ENCODE results near the gene PFKFB3.
A peak's percentile ranks its signal among the peaks of the same experiment; 100 is the strongest.

The PFKFB3 gene

DNA sequence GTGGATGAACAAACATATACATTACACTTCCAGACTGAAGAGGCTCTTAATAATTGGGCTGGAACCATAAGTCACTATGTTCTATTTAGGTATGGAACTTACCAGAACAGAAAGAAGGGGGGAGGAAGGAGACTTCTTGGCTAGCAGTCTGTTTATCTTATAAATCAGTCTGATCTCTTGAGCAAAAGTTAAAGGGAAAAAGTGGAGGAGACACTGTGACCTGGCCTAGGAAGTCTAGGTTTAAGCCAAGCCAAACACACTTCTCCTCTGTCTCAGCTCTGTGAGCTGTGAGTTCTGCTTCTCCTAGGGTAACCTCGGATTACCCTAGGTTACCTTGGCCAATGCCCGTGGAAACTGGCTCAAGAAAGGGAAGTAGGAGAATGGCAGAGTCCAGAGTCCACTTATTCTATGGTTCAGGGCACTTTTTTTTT lies 95.2 kb downstream of the PFKFB3 start:
- no peak for DNase-seq (ENCODE audit: insufficient read length, low spot score)
- FAIRE-seq, result no peak

DNA sequence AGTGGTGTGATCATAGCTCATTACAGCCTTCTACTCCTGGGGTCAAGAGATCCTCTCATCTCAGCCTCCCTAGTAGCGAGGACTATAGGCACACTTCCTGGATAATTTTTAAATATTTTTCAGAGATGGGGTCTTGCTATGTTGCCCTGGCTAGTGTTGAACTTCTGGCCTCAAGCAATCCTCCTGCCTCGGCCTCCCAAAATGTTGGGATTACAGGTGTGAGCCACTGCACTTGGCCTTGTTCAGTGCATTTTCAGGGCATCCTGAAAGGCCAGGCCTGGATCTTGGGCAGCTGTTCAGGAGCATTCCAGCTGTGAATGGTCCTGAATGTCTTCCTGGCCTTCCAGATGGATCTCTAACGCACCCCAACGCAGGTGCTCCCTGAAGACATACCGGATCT lies 95.7 kb downstream of the PFKFB3 start:
- DNase-seq (ENCODE audit: insufficient read length, low spot score), result no peak
- no peak for FAIRE-seq

DNA sequence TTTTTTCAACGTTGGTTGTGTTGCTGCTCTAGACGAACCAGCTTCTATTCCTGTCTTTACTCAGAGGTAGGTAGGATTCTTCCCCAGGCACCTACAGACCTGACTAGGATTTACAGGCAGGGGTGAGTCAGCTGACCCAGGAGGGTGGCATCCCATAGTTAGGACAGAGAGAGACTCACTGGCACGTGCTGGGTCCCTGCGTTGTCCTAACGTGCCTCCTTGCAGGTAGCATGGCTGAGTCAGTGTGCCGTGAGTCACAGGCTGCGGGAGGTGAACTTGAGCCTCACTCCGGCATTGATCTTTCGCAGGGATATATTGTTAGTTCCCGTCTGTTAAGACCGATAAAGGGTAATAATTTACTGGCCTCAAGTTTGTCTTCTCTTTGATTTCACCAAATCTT lies 96.5 kb downstream of the PFKFB3 start:
- FAIRE-seq, result peak; percentile 64

DNA sequence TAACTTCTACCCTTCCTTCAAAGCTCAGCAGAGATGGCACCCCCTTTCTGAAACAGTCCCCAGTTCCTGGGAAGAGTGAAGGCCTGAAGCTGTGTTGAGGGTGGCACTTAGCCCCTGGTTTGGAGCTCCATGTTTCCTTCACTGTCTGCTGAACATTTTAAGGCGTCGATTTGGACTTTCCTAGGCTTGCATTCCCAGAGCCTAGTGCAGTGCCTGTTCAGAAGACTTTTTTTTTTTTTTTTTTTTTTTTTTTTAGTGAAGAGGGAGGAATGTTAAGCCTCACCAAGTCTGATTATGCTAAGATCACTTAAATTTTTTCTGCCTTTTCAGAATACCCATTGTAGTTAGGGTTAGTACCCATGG lies 97.0 kb downstream of the PFKFB3 start:
- FAIRE-seq, result no peak
- DNase-seq (ENCODE audit: insufficient read length, low spot score), result no peak

More for the DNA sequence above, 96.5 kb downstream of the PFKFB3 start:
- DNase-seq (ENCODE audit: insufficient read length, low spot score), result no peak

DNA sequence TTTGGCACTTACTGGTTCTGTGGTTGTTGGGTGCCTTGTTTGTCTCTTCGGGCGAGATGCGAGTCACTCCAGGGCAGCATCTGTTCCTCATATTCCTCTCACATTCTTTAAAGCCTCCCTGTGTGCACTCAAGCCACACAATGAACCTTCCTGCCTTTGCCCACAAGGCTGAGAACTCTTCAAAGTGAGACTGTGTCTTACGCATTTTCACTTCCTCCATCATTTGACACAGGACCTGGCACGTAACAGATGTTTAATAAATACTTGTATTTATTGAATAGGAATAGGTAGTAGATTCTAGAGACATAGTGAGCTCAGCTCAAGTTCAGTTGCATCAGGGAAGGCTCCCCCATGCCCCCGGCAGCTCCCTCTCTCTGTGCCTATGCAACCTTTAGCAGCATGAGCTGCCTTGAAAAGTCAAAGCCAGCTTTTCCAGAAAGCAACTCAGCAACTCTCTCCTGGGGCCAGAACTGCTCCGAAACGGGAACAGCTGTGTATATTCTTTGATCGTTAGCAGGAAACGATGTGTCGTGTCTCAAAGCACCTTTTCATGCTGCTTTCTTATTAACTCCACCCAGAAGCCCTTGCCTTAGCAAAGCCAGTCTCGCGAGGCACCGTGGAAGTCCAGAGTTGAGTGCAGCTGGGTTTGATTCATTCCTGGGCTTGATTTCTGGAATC lies 97.5 kb downstream of the PFKFB3 start:
- FAIRE-seq (peak; percentile 99), DNase-seq (ENCODE audit: insufficient read length, low spot score) (peak; percentile 51)

DNA sequence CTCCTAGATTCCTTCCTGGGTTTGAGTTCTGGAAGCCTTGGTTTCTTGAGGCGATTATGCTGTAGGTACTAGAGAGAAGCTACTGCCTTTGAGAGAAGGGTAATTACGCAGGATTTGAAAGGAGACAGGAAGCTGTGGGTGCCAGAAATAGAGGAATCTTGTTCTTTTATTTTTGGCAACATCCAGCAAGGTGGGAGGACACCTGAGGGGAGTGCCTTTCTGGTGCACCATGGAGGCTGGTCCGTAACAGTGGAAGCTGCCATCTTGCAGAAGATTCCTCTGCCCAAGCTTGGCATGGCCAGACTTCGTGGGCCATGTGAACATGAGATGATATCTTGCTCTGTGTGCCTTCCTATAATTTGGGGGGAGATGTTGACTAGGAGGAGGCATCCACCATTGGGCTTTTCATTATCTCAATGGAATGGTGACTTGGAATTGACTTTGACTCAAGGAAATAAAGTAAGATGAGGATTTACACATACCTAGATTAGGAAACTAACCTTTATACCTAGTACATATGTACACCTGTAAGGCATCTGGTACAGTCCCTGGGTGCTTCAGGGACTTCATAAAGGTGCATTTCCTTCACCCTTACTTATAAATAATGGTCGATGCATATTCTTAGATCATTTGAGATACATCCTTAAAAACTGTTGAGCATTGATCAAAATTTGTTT lies 98.2 kb downstream of the PFKFB3 start:
- FAIRE-seq (peak; percentile 42), DNase-seq (ENCODE audit: insufficient read length, low spot score) (no peak)

DNA sequence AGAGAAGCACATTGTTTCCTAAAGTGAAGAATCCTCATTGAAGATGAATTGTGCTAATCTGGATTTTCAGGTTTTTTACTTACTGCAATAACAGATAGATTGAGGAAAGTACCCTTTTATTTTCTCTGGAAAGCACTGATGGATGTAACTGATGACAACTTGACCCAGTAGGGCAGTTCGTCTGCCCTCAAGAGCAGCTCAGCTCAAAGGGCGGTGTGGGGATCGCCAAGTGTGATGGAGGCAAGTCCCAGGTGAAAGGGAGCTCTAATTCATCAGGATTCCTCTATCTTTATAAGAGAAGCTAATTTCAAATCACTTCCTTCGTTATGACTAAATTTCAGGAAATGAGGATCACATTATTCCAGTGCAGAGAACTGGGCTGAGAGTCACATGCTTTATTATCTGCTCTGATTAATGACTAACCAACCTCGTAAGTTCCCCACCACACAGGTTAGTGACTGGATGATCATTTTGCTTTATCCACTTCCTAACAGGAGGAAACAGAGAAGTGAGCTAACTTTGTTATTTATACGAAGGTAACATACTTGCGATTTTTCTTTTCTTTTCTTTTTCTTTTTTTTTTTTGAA lies 98.8 kb downstream of the PFKFB3 start:
- DNase-seq (ENCODE audit: insufficient read length, low spot score) (no peak), FAIRE-seq (no peak)
